K562 treated with DMSO at 1 percent for 24 hours (cell line): ENCODE data around the gene SLC26A3. TPM values are rescaled to one million over a fixed set of nuclear protein-coding genes. Genes with fewer than 3 reads are reported as not detected.

Experiments used
- total RNA-seq: library from RNA; unstranded; fragments of 300-600 nt; gene quantifications from 2 replicates; pipeline ENCODE4 v1.2.3, GENCODE V29; 2022; ENCODE audit warnings: low read depth; ENCODE audit not compliant: insufficient read depth

Gene SLC26A3
- total RNA-seq: not detected in 2 replicates

DNA sequence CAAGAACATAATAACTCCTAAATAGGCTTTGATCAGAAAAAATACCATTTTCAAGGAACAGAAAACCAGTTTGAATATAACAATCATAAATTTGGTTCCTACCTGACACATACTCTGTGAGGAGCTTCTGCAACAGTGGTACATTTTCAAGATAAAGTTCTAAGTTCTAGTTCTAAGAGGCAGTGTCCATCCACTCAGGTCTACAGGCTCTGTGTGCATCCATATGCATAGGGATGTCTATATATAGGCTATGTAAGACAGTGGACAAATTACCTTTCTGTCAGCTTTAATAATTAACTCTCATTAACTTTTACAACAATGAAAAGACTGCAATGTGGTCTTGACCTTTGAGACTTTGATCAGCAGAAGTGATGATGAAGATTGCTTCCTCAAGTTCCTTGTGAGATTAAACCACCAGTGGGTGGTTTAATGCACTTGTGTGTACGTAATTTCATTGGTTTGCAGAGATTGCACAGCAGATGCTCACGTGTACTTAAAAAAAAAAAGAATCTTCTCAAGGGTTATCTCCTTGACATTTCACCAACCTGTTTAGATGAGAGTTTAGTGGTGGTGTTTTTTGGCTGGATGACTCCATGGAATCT, at the start of gene SLC26A3:
Gene SLC26A3, minus strand, starts transcription at position 215 of the 602 bp plus-strand sequence. CDS start 8,714 bp downstream, outside the sequence.

DNA sequence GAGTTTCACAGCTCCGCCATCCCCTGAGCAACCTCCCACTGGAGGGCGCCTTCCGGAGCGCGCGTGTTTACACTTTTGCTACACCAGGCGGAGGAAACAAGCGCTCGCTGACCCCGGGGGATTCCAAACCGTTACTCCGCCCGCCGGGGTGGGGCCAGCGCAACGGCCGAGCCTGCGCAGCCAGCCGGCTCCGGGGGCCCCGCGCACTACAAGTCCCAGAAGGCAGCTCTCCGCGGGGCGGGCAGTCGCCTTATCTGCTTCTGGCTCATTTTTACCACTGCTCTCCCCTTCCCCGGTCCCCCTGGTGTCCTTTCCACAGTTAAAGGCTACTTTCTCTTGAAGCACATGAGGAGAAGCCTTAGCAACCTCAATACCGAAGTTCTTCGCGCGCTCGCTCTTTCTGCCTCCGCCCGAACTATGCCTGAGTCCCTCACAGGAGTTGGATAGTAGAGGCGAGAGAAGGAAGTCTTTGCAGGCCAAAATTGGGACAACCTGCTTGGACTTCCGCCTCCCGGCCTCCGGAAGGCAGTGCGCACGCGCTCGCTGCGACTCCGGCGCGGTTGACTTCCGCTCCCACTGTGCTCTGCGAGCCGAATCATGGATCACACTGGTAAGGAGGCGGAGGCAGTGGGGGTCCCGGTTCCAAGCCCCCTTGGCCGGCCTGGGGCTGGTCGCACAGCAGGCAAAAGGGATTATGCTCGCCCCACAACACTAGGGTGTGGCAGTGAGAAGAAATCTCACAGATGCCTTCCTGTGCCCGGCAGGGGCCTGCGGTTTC, 59.3 kb downstream of the SLC26A3 start, which contains the start of gene CBLL1:
Gene CBLL1, plus strand, starts transcription at position 576 of the 778 bp plus-strand sequence. Its CDS starts 22 bp downstream, at position 598.

Other genes starting within 250 kb of the SLC26A3 start
- gene COG5, start 239.3 kb downstream of the SLC26A3 start, total RNA-seq: 25.8 and 26.2 TPM in 2 replicates
- 7.4 and 10.8 TPM in 2 replicates for gene DUS4L, start 239.3 kb downstream of the SLC26A3 start, total RNA-seq
- 57.1 and 82.6 TPM in 2 replicates for gene BCAP29, start 223.0 kb downstream of the SLC26A3 start, total RNA-seq
- 0.16 and 0.25 TPM in 2 replicates for gene SLC26A4, start 142.4 kb downstream of the SLC26A3 start, total RNA-seq
- 26.7 and 28.9 TPM in 2 replicates for gene CBLL1, start 59.1 kb downstream of the SLC26A3 start, total RNA-seq
- 249 and 281 TPM in 2 replicates for gene DLD, start 88.0 kb upstream of the SLC26A3 start, total RNA-seq
- gene LAMB1, start 199.9 kb upstream of the SLC26A3 start, total RNA-seq: 23.2 and 27.2 TPM in 2 replicates